RPMI8226 (cell line): Measurements from ENCODE around the gene FGF1.

ENCODE experiments used
- DNase-seq: peaks from one replicate; pipeline ENCODE4 v3.0.0-alpha.2; 2015

FGF1 gene

DNA sequence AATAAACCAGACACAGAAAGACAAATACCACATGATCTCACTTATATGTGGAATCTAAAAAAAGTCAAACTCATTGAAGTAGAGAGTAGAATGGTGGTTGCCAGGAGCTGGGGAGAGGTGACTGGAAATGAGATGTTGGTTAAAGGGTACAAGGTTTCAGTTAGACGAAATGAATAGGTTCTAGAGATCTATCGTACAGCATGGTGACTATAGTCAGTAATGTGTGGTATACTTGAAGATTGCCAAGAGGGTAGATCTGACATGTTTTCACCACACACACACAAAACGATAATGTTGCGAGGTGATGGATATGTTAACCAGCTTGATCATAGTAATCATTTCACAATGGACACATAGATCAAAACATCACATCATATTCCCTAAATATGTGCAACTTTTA is 46.4 kb downstream of the FGF1 start:
- DNase-seq: no peak

DNA sequence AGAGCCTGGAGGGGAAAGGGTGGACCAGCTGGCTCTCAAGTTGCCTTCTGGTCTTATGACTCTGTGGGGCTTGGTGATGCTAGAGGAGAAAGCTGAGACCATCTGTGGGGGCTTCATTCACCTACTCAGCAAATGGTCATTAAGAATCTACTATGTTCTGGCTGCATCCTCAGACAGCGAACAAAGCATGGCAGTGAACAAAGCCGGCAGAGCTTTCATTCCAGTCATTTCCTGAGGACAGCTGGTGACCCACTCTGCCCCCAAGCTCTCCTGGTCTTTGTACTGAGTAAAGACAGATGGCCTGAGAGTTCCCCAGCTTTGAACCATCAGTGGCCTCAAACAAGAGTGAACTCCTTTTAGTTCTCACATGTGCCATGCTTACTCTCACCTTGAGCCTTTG is 48.0 kb downstream of the FGF1 start:
- DNase-seq: no peak

DNA sequence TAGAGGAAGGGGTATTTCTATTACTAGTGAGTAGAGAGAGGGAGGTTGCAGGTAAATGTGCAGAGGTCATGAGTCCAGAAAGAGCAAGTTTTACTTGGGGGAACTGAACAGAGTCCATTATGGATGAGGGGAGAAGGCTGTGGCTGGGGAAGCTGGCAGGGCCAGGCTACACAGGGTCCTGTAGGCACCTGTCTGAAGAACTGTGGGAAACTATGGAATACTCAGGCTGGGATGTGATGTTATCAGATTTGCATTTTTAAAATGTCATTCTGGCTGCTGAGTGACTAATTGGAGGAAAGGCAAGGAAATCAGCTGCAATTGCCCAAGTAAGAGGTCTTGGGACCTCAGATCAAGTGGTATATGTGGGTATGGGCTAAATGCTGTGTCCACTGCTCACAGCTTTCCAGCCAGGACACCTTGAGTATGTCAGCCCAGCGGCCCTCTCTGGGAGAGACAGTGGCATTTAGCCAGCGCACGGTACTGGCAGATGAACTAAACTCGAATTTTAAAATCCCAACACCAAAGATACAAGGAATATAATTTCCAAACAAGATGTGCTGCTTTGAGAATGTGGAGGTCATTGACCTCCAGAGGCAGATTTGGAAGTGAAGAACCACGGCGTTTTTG is 49.1 kb downstream of the FGF1 start:
- DNase-seq: no peak

DNA sequence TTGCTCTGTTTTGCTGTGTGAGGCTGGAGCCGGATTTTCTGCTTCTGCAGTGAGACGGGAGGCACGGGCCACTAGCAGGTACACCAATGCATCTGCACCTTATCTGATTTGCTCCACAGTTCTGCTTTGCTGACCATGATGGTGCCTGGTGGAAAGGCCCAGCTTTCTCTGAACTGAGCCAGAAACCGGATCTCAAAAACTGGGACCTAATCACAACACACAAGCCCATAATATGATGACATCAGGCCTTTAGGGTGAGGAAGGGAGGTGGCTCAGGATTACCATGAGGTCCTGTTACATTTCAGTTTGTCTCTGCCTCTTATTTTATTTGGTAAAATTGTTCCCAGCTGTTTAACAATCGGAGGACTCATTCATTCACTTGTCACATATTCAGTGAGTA is 49.8 kb downstream of the FGF1 start:
- no peak for DNase-seq

DNA sequence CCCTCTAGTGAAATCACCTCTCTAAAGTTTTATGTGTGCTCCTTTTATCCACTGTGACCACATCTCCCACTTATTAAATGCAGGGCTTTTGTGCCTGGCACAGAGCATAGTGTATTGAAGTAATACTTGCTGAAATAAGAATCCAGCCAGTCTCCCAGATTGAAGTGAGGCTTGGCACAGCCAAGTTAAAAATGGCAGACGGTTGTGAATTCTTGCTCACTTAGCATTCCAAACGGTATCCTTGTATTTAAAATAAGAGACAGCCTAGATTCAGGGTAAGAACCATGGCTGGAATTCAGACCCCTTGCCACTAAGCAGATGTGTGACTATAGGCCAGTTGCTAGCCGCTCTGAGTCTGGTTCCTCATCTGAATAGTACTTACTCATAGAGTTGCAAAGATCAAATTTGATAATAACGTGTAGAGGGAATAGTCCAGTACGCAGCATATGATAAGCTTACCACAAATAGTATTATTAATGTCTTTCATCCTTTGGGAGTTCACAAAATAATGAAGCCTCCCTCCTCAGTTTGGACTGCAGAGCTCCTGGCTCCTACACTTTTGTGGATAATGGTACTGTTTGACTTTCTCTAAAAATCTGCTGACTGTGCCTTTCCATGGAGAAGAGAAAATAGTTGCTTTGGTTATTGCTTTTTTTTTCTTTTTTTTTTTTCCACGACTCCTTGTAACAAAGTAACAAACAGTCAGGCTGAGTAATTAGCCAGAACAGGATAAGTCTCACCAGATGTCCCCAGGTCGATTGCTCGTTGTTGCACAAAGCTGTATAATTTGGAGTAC is 51.5 kb downstream of the FGF1 start:
- DNase-seq: no peak

DNA sequence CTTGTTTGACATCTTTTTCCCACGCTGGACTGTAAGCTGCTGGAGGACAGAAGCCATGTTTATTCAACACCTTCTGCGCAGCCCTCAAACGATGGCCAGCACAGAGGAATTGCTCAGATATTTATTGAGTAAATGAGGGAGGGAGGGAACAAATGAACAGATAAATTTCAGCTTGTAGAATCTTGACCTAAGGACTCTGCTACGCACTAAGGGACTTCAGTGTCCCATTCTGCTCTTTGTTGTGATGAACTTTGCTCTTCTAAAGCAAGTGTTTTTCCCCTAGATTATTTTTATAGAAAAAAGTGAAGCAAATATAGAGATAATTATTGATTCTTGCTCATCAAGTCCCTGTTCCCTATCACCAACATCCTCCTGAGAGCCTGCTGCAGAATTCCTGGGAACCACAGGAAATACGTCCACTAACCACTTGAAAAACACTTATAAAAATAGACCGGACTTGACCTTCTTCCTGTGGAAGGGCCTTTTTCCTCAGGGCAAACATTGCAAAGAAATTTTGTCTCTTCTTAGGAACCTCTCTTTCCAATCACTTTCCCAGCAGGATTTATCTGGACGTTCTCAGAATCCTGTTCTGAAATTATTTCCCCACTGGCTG is 54.9 kb downstream of the FGF1 start:
- no peak for DNase-seq

GRCh38 chr5:142627383-142628217 is 58.3 kb downstream of the FGF1 start:
- no peak for DNase-seq

DNA sequence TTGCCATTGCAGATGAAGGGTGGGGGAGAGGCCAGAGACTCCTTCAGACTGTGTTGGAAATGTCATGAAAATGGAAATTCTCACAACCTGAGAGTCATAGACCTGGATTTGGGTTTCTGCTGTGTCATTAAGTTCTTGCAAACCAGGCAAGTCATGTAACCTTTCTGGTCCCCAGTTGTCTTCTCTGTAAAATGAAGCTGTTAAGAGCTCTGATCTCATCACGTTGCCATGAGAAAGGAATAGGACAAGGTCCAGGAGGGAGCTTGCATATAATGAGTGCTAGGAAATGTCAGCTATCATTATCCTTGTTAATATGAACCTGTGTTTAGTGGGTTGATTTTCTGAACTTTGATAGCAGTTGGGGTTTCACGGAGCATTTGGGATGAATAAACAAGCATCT is 59.1 kb downstream of the FGF1 start:
- no peak for DNase-seq

DNA sequence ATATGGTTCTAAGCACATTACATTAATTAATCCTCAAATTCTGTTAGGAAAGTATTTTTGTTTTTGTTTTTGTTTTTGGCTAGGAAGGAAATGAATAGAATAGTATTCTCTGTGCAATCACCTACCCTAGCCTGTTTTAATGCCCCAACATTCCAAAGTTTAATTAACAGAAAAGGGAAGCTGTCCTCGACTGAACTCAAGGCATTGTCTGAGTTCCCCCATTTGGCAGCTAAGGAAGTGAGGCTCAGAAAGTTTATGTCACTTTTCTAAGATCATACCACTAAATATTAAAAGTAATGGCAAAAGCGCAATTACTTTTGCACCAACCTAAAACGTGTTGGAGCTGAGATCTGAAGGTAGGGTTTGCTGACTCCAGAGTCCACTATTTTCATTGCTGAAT is 59.8 kb downstream of the FGF1 start:
- no peak for DNase-seq

DNA sequence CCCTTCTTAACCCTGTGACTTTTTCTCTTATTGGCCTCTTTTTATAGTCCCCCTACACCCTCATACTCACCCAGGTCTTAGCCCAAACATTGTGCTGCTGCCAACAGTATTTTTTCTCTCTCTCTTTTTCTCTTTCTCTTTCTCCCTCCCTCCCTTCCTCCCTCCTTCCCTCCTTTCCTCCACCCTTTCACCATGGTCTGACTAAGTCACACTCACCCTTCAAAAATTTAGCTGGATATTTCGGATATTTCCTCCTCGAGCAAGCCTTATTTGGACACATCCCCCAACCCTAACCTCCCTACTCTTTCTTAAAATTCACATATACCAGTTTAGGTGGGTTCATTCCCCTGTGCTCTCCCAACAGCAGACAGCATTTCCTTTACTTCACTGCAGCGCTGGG is 64.7 kb downstream of the FGF1 start:
- no peak for DNase-seq

DNA sequence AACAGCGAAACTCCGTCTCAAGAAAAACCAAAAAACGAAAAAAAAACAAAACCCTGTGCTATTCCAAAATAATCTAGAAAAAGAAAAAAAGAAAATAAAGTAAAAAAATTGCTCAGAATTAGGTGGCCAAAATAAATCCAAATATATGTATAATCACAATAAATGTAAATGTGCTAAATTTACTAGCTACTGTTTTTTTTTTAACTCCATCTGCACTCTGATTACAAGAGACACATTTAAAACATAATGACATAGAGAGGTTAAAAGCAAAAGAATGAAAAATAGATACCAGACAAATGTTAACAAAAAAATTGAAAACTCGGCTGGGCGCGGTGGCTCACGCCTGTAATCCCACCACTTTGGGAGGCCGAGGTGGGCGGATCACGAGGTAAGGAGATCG is 66.1 kb downstream of the FGF1 start:
- no peak for DNase-seq

GRCh38 chr5:142618130-142618523 is 67.8 kb downstream of the FGF1 start:
- no peak for DNase-seq

DNA sequence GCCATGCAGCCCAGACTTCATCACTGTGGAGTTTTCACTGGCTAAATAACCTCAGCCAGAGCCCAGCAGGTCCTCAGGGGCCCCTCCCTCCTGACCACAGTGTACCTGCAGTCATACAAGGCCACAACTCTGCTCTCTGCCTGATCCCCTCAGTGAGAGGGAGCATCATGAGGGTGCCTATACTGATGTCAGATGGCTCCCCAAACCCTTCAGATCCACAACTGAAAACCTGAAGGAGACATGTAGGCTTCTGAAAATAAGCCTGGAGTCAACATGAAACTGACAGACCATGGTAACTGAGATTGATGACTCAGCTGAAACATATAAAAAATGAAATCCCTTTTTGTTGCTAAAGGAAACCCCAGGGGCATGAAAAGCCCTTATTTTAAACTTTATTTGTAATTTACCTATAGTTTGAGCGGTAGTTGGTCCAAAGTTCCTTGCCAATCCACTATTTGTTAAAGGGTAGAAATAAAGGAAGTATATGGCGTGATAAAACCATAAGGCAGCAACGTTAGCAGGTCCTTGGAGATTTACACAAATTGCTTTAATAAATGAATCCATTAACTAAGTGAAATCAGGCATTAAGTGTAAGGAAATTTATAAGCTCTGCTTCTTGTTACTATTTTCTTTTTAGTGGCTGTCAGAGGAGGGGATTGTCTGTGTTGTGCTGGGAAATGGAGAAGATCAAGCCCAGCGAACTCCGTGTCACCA is 68.3 kb downstream of the FGF1 start:
- DNase-seq: no peak

- DNase-seq: no peak
Measured at GRCh38 chr5:142615948-142616347, 69.9 kb downstream of the FGF1 start.

DNA sequence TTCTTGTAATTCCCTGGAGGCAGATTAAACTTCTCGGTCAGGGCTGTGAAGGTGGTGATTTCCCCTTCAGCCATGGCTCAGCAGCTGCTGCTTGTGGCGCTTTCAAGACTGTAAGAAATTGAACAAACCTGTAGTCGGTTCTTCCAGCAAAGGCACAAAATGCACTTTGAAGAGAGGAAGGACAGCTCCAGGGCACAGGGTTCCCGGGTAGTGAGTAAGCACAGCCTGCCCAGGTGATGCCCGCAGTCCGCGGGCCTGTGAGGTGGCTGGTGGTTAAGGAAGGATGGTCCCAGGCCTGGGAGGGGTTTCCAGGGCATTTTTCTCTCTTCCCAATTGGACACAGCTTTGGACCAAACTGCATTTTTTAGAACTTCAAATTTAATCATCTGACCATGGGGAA is 71.8 kb downstream of the FGF1 start:
- no peak for DNase-seq

DNA sequence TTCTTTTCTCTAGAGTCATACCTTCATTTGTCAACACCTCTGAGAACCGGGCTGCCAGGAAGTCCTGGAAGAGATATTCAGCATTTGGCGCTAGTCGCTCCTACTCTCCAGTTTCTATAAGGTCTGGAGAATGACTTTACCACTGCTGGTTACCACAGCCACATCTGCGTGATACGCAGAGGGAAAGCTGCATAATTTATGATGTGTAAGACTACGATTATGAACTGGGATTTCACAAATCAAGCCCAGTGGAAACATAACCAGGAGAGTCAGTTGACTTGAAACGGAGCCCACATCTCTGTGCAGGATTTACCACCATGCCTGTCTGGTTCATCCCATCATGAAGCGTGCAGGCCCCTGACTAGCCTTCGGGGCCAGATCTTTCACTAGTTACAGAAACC is 72.6 kb downstream of the FGF1 start:
- no peak for DNase-seq

DNA sequence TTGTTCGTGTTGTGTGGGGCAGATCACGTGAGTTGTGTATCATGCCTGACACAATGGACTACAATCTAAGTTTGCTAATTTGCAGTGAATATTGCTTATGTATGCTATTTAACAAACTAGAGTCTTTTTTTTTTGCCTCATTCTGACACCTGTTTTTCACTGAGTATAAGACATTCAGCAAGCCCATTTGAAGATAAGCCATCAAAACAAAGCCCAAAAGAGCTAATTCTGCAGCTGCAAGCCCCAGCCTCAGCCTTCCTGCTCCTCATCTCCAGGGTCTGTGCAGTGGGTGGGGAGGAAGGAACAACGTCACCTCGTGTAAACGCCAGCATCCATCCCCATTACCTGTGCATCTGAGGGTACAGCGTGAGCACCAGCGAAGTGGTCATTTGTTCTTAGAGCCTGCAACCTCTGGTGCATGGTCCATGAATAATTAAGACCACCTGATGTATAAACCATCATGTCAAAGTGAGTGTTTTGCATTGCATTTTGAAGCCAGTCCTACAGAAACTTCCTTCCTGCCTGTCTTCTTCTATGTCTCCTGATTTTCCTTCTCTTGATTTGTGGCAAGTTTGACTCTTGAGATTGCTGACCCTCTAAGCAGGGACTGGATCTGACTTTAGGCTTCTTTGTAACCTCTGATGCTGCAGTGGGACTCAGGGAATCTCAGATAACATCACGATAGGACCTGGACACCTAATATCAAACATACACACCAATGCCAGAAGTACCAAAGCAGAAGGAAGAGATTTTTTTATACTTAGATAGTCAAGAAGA is 73.2 kb downstream of the FGF1 start:
- no peak for DNase-seq

GRCh38 chr5:142611154-142611553 is 74.7 kb downstream of the FGF1 start:
- DNase-seq: peak; percentile 64

DNA sequence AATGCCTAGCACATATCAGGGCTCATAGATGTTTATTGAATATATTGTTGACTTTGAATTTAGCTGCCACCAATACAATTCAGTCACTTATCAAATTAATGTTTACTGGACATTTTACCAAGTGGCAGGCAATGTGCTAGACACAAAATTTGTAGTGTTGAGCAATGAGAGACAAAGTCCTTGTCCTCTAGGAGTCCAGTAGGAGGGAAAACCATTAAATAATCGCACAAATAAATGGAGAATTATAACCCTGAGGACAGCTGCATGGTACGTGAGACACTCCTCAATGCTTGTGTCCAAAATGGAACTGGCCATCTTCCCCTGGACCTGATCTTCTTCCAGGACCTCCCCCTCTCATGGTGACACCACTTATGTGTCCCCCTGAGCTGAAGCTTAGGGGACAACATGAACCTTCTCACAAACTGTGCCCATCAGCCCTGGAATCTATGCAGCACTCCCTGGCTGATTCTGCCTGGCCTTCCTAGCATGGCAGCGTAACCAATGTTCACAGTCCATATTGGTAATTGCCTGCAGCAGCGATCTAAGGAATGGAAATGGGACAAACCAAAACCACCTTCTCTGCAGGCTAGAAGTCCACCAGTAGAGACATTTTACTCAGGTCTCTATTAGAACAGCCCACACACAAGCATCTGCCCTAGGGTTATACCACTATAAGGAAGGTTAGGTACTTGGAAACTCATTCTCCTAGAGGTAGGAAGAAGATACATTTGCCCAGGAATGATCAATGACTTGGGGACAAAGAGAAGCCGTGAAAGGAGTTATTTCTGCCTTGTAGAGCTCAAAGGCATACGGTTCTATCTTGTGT is 75.5 kb downstream of the FGF1 start:
- DNase-seq: no peak

DNA sequence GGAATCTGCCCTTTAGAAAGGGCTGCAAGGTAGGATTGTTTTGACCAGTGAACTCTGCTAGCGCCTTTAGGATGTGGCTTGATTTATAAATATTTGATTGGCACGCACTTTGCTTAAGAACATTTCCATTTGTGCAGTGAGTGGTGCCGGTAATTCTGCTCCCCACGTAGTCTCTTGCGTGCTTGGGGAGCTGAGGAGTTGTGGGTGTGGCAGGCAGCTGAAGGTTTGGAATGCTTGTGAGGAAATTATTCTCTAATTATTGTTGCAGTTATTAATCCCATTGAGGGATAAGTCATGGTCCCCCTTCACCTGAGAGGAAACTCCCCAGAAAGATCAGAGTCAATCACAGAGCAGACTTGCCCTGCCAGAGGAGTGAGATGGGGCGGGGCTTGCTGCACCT is 76.7 kb downstream of the FGF1 start:
- no peak for DNase-seq

- no peak for DNase-seq
Measured at GRCh38 chr5:142608081-142608480, 77.8 kb downstream of the FGF1 start.
